ENCODE results near the gene TBC1D30.

GRCh38 chr12:64836856-64837255 is 12.4 kb downstream of the TBC1D30 start:
- no peak for TF ChIP-seq CTCF (IDR thresholded peaks at IDR 0.05; ENCODE audit: low read depth, low read length, poor library complexity, severe bottlenecking)
- no peak for TF ChIP-seq EZH2phosphoT487 (IDR thresholded peaks at IDR 0.05; ENCODE audit: borderline replicate concordance, low read length)

All from DOHH2 (cell line).